GM18520 (cell line): ENCODE measurements around the gene FPR2.

Experiments
- ATAC-seq: cut with Tn5 transposase; IDR thresholded peaks from one replicate; pipeline ENCODE4 v1.9.1; 2021; ENCODE audit not compliant: unreplicated experiment

Gene FPR2

DNA sequence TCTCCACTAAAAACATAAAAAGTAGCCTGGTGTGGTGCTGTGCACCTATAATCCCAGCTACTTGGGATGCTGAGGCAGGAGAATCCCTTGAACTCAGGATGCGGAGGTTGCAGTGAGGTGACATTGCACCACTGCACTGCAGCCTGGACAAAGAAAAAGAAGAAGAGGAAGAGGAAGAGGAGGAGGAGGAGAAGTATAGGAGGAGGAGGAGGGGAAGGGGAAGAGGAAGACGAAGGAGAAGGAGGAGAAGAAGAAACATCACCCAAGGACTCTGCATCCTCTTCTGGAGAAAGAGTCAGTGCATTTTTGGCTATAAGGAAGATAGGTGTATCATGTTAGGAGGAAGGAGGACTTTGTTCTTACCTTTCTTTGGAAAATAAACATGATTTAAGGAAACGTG is 21.0 kb downstream of the FPR2 start:
- ATAC-seq, result no peak

DNA sequence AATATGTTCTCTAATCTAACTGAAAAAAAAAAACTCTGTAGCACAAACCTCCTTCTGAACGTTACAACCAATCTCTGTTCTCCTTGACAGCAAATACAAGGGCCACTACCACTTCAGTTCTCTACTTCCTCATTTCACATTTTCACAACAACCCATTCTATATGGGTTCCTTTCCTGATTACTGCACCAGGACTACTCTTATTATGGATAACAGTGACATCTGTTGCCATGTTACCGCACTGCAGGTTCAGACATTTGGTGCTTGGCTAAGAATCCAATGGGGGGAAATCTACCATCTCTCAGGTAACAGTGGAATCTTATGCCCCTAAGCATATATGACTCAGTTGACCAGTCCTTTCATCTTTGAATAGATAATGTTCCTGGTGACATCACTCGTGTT is 22.4 kb downstream of the FPR2 start:
- ATAC-seq, result no peak

DNA sequence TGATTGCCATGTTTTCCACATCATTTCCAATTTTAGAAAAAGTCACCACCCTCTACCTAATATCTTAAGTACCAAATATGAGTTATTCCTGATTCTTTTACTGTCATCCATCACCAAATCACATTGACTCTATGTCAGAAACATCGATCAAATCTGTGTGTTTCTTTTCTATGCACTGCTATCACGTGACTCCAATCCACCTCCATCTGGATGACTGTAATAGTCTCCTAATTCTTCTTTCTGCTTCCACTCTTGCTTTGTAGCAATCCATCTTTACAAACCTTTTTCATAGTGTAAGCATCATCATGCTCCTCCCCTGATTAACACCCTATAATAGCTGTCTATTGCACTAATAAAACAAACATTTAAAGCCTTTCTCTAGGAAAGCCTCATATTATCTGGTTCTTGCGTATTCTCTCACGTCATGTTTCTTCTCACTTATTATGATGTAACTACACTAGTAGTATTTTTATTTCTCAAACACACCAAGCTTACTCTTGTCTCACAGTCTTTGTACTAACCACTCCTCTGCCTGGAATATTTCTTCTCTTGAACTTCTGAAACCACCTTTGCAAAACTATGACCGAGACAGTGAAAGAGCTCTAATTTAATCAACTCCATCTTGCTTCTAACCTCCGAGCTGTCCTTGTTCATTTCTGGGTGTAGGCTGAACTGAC is 23.3 kb downstream of the FPR2 start:
- ATAC-seq, result no peak

DNA sequence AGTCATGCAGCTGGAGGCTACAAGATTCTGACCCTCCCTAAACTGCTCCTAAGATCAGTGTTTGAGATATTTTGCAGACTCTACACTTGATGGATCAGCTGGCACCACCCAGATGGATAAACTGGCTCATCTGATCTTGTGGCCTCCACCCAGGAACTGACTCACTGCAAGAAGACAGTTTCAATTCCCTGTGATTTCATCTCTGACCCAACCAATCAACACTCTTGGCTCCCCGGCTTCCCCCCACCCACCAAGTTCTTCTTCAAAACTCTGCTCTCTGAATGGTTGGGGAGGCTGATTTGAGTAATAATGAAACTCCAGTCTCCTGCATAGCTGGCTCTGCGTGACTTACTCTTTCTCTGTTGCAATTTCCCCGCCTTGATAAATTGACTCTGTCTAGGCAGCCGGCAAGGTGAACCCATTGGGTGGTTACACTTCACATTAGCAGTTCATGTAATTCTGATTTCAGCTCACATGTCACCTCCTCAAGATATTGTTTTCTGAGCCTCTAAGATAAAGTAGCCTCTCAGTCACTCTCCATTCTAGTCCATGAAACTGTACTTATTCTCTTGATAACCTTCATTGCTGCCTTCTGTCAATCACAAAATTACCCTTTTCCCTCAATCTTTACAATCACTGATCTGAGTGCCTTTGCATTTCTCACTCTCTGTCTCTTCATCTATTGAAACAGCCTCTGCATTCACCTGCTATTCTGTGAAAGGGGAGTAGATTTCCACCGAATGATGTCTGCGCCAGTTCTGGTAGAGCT is 24.1 kb downstream of the FPR2 start:
- no peak for ATAC-seq

DNA sequence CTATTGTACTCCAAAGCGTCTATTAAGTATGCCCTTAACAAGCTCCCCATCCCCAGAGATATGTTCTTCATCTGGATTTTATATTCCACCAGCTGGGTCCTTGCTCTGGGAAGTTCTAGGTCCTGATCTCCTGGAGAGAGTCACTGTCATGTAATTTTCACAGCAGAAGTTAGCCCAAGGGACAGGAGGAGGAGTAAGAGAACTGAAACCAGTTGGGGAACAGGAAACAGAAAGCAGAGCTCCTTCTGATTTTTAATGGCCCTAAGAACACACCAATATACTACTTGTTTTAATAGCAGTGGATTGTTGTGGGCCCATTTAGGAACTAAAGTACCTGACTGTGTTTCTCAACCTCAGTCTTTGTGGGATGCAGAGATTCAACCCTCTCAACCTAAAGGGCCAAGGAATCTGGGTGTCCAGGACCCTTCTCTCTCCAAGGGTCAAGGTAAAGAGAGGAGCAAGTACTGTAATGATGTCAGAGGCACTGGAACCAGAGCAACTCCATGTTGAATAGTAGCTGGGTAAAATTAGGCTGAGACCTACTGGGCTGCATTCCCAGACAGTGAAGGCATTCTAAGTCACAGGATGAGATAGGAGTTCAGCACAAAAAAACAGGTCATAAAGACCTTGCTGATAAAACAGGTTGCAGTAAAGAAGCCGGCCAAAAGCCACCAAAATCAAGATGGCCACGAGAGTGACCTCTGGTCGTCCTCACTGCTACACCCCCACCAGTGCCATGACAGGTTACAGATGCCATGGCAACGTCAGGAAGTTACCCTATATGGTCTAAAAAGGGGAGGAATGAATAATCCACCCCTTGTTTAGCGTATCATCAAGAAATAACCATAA is 25.9 kb downstream of the FPR2 start:
- no peak for ATAC-seq

DNA sequence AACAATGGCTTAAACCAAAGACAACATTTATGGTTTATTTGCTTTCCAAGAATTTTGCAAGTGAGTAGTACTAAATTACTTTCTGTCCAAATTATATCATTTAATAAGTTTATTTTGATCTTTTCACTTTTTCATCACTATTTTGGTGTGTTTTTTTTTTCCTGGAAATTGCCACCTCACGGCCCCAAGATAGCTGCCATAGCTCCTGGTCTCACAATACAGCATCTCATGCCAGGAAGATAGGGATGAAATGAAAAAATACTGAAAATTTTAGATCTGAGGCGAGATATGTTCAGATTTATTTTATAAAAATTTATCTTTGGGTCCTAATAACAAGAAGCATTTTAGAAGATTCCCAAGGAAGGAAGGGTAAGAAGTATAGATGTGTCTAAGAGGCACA is 27.0 kb downstream of the FPR2 start:
- ATAC-seq, result no peak

DNA sequence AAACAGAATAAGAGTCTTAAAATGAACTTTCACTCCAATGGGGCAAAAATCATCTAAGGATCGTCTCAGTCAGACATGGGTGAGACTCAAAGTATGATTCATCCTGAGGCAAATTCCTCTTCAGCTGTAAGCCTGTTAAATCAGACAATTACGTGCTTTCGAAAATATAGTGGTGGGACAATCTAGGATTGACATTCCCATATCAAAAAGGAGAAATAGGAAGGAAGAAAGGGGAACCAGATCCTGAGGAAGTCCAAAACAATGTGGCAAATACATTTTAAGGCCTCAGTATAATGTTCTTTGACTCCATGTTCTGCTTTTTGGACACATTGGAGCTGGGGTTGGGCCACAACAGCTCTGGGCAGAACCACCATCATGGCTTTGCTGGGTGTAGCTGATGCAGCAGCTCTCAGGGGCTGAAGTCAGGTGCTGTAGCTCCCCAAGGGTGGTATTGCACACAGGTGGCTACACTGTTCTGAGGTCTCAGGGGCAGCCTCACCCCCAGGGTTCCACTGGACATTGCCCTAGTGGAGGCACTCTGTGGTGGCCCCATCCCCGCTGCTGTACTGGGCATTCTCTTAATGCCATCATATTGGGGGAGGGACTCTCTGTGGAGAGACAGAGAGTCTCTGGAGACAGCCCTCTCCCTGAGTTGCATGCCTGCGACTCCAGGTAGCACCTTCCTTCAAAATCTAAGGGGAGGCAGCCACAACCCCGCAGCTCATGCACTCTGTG is 28.2 kb downstream of the FPR2 start:
- ATAC-seq, result no peak

DNA sequence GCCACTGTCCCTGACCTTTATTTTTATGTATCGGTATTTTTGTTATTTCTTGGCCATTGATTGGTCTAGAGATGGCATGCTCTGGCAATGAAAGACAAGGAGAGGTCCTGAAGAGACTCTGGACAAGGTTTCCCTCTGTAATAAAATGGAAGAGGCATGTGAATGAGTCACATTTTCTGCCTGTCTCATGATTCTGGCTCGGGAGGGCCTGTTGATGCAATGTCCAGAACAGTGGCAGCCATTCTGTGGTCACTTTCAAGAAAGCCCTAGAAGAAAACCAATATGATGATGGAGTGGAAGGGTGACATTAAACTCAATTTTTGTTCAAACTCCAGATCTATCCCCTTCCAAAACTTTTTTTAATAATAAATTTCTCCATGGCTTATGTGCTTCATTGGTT is 32.0 kb downstream of the FPR2 start:
- no peak for ATAC-seq

DNA sequence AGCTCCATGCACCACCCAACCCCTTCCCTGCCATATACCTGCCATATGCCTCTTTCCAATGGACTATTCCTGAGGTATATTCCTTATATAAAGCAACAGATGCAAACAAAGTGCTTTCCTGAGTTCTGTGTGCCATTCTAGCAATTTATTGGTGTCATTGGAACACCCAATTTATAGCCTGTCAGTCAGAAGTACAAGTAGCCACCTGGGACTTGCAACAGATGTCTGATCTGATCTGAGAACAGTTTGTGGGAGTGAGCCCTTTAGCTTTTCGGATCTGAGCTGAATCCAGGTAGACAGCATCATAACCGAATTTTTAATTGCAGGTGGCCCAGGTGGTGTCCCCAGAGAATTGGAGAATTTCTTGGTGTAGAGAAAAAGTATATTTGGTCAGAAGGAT is 33.0 kb downstream of the FPR2 start:
- ATAC-seq, result no peak

DNA sequence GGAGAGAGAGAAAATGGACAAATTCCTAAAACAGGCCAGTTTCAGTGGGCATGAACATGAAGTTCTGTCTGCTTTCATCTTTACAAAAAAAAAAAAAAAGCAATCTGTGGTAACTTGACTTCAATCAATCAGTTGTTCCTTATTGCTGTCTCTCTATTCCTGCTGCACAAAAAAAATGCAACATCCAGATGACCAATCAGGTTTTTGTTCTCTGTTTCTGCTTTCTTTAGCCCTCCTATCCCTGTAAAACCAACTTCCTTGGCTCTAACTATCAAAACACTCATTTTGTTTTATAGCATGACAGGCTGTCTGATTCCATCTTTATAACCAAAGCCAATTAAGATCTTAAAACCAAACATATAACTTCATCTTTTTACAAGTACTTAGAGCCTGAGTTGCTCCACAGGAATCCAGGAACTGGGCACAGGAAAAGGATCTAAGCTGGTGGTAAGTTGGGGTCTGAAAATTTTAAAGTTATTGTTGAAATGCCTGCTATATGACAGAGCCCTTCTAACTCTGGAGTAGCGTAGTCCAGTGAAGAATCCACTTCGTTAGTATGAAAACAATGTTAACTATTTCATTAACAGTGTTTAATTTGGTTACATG is 34.0 kb downstream of the FPR2 start, which contains the start of gene FPR3:
Gene FPR3, plus strand, starts transcription at position 273 of the 606 bp plus-strand sequence. CDS start 28,592 bp downstream, outside the sequence.
- no peak for ATAC-seq

DNA sequence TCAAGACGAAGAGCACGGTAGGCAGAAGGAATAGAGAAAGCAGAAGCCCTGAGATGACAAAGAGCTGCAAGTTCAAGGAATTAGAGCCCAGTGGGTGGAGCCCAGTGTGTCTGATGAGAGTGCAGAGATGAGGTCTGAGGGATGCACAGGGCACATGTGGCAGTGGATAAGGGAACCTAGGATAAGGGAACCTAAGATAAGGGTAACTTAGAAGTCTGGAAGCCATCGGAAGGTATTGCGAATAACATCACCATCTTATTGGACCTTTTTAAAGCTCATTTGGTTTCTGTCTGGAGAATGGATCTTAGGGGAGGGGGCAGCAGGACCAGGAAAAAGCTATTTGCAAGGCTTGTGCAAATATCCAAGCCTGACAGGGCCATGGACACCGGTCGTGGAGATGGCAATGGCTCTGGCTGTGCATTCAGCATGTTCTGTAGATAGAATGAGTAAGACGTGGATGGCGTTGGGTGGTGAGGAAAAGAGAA is 35.3 kb downstream of the FPR2 start:
- ATAC-seq, result no peak

DNA sequence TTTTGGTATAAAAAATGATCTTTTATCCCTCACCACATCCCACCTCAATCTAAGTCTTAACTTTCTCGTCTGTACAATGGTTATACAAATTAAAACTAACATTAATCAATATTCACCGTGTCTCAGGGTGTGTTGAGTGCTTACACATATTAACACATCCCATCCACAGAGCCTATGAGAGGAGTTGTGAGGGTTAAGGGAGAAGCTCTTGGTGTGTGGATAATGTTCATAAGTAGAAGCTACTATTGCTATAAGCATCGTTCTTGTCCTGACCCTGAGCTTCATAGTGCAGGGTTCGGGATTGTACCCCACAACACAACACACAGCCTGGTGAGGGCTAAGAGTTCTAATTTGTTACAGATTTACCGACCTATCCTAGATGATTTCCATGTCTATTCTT is 36.5 kb downstream of the FPR2 start:
- no peak for ATAC-seq

DNA sequence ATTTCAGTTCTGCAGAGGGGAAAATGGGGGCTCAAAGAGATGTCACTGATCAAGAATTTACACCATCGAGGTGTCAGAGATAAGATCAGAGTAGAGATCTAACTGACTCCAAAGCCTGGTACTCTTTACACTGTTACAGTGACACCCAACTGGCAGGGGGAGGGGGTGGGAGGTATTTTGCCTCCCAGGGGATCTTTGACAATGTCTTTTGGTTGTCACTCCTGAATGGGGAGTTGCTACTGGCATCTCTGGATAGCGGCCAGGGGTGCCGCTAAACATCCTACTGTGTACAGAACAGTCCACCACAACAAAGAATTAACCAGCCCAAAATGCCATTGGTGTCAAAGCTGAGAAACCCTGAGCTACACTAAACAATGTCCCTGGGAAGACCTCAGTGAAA is 37.1 kb downstream of the FPR2 start:
- ATAC-seq, result no peak

DNA sequence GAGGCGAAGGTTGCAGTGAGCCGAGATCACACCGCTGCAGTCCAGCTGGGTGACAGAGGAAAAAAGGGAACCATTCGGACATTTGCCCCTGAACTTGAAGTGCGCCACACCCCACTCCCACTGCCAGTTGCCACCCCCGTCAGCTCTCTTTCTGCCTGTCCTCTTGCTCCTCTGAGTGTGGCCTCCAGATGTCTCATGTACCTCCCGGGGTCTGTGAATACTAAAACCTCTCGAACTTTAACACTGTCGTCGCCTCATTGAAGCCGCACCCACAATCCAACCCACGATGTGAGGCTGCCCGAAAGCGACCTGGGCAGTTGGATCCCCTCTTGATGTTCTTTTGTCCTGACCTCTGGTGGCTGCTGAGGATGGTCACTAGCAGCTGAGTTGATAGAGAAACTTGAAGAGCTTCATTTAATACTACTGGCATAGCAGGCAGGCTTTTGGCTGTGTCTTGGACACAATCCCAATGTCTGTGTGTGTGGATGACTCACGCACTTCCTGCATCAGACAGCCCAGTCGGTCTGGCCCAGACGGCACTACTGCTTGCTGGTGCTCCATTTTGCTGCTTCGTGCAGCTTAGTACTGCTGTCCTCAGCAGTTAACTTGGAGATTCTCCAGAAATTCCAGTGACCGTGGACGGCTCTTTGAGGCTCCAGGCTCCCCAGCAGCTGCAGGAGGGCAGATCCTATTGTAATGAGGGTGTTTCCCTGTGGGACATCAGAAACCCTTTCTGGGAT is 38.2 kb downstream of the FPR2 start:
- ATAC-seq, result no peak

DNA sequence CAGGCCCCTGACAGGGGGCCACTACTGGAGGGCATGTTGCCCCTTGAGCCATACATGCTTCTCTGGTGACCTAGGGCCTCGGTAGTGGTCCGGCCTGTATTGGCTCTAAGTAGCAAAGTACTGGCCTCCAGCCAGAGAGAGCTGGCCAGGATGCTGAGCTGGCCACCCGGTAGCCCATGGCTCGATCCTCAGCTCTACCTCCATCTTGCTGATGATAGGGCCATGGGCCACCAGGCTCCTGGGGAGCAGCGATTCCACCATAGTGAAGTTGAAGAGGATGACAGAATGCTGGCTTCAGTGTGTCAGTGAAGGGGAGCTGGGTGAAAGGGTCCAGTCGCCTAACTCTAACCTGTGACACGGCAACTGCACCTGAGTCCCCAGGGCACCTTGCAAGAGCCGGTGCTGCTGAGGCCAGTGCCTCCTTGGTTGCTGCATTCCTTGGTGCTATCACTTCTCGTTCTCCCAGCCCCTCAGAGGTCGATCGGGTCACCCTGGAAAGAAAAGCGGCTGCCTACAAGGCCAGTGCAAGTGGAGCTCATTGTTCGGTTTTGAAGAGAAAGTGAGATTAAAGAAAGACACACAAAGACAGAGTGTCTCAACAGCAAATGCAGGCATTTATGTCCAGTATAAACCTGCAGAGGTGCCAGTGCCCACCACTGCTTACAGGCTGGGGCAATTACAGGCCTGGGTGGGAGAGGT is 38.9 kb downstream of the FPR2 start:
- no peak for ATAC-seq

DNA sequence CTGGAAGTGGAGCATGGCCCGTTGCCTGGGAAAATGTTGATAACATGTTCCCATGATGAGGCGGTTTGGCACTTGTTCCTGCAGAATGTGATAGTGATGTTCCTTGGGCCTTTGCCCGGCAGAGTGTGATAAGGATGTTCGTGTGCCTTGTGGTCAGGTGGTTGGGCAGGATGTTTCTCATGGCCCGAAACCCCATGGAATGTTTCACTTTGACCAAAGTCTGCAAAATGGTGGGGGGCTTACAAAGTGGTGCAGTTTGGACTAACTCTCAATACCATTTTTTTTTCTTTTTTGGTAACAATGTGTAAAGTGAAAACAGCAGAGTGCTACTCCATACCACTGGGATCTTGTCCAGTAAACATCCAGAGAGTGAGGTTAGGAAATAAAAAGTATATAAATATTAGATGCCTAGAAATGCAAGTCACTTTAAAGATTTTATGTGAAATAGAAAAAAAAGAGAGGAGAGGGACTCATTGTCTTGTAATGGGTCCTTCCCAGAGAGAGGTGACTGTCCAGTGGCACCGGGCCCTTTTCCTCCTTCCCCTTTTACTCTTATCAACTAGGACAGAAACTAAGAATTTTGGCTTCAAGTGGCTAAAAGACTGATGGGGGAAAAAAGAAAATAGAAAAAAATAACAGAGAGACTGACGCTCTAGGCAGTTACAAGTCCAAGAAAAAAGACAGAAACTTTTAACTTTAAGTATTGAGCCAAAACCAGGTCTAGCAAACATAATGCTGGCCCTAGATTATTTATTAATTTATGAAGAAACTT is 39.7 kb downstream of the FPR2 start:
- no peak for ATAC-seq

DNA sequence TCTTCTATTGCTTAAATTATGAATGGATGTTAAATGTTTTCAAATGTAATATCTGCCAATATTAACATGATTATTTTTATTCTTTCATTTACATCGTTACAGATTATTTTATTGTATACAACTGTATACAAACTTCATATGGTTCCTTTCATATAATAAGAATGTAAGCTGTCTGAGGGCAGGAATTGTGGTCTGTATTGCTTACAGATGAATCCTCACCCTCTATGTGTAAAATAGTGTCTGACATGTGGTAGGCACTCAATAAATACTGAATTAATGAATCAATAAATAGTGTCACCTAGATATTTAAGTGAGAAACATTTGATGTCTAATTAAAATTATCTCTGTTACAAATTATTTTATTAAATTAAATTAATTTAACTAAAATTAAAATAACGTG is 41.8 kb downstream of the FPR2 start:
- no peak for ATAC-seq

DNA sequence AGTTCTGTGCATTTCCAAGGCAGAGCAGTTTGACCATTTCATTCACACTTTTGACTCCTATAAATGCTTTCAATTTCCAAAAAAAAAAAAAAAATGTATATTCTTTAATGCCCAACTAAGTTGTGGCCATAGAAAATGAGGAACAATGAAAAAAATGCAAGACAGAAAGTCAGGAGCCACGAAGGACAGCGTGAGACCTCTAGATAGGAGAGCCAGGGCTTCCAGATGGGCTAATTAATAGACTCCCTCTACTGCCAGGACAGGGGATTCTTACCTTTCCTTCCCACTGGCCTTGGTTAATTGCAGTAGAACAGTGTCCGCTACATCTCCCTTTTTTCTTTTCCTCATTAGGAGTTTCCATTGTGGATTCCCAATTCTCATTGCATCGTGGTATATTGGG is 42.5 kb downstream of the FPR2 start:
- no peak for ATAC-seq
